GM12878 (cell line): ENCODE measurements around the gene NPC1.

Experiments
- EP300 ChIP-seq, 2 experiments: fragments of 150-350 bp in 1 of 2; IDR thresholded peaks; 2 replicates each; pipeline ENCODE4 v1.6.1; 2011 to 2012; ENCODE audit warnings: low read depth in 2 of 2, low read length in 2 of 2, borderline replicate concordance in 1 of 2, improper control_type of control experiment in 1 of 2, inconsistent platforms in 1 of 2; ENCODE audit not compliant: control insufficient read depth in 1 of 2
- MYC ChIP-seq: IDR thresholded peaks from 2 replicates; pipeline ENCODE4 v1.6.1; 2011; ENCODE audit warnings: mild to moderate bottlenecking, low read length, moderate library complexity, inconsistent platforms; ENCODE audit not compliant: insufficient read depth, insufficient replicate concordance, insufficient read length, severe bottlenecking
- RAD21 ChIP-seq: IDR thresholded peaks from 2 replicates; pipeline ENCODE4 v1.6.1; 2011; ENCODE audit warnings: mild to moderate bottlenecking, low read depth, low read length, moderate library complexity; ENCODE audit not compliant: insufficient read depth
- RBBP5 ChIP-seq: fragments of 200-600 bp; sonication (generic); conservative IDR thresholded peaks from 2 replicates; pipeline ENCODE4 v1.6.1; 2016
- ZNF217 ChIP-seq: fragments of 450-650 bp; IDR thresholded peaks from 2 replicates; pipeline ENCODE4 v1.6.1; 2017; ENCODE audit warnings: antibody characterized with exemption, mild to moderate bottlenecking
- TF ChIP-seq, protein P1 (sequence below), 3 experiments: IDR thresholded peaks in 2 of 3; conservative IDR thresholded peaks in 1 of 3; 2 replicates each; pipeline ENCODE4 v1.5.1; 2011; ENCODE audit warnings: low read depth in 3 of 3, low read length in 3 of 3, mild to moderate bottlenecking in 3 of 3, control low read depth in 2 of 3, moderate library complexity in 2 of 3, inconsistent platforms in 1 of 3, mixed read lengths in 1 of 3; ENCODE audit not compliant: control insufficient read depth in 2 of 3, insufficient read depth in 1 of 3; ENCODE audit errors: extremely low read depth in 1 of 3

DNA sequence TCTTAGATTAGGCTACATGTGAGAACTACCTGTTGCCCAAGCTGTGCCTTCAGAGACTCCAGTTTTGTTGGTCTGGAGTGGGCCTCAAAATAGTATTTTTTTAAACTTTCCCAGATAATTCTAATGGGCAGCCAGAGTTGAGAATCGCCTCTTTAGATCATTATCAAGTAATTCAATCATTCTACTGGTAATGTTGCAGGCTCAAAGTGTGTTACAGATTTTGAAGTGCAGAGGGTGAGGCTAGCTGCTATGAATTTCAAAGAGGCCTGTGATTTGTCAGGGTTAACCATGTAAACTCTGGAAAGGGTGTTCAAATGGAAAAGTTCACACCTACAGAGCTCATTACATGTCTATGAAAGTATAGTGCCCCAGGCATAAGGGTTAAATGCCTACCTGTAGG, 46.3 kb upstream of the NPC1 start:
- TF ChIP-seq RBBP5: no peak
- TF ChIP-seq, protein P1, sequence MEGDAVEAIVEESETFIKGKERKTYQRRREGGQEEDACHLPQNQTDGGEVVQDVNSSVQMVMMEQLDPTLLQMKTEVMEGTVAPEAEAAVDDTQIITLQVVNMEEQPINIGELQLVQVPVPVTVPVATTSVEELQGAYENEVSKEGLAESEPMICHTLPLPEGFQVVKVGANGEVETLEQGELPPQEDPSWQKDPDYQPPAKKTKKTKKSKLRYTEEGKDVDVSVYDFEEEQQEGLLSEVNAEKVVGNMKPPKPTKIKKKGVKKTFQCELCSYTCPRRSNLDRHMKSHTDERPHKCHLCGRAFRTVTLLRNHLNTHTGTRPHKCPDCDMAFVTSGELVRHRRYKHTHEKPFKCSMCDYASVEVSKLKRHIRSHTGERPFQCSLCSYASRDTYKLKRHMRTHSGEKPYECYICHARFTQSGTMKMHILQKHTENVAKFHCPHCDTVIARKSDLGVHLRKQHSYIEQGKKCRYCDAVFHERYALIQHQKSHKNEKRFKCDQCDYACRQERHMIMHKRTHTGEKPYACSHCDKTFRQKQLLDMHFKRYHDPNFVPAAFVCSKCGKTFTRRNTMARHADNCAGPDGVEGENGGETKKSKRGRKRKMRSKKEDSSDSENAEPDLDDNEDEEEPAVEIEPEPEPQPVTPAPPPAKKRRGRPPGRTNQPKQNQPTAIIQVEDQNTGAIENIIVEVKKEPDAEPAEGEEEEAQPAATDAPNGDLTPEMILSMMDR (IDR thresholded peaks at IDR 0.05 in 2 of 3, conservative IDR thresholded peaks at IDR 0.05 in 1 of 3; ENCODE audit: control insufficient read depth in 2 of 3, extremely low read depth in 1 of 3, insufficient read depth in 1 of 3, low read depth in 3 of 3, low read length in 3 of 3): no peak
- no peak for TF ChIP-seq MYC
- TF ChIP-seq ZNF217: no peak
- TF ChIP-seq RAD21: no peak
- no peak for TF ChIP-seq EP300 (IDR thresholded peaks at IDR 0.05; ENCODE audit: borderline replicate concordance in 1 of 2, control insufficient read depth in 1 of 2, low read depth in 2 of 2, low read length in 2 of 2)
